IMR-90 (cell line): ENCODE data around the gene CADM2. TPM values are rescaled to one million over a fixed set of nuclear protein-coding genes. Genes with fewer than 3 reads are reported as not detected.

Experiments
- ATAC-seq: fragments of 200-7000 bp; cut with Tn5 transposase; 2 replicates; pipeline ENCODE4 v1.9.1; 2020; ENCODE audit warnings: low read depth, mild to moderate bottlenecking, moderate library complexity
- BruUV-seq: library from RNA; stranded (reverse); fragments of 400-500 nt; replicated peaks from 2 replicates; lab custom pipeline; 2021; lab: Mats Ljungman, UMichigan
- CTCF ChIA-PET: fragments of 300-600 bp; formaldehyde crosslinking; extraction: SDS; loops from one replicate; lab custom pipeline; 2021; ENCODE audit warnings: antibody characterized with exemption; lab: Yijun Ruan, JAX
- POLR2A ChIA-PET: fragments of 300-600 bp; sonication (Branson Sonifier 250); formaldehyde crosslinking; loops from one replicate; lab custom pipeline; 2022; ENCODE audit warnings: antibody characterized with exemption; ENCODE audit not compliant: unreplicated experiment; lab: Charles Lee
- DNase-seq: peaks from one replicate; pipeline ENCODE4 v3.0.0; 2013
- H2AFZ ChIP-seq: replicated peaks from 2 replicates; pipeline ENCODE3; 2013; ENCODE audit warnings: low read length, mild to moderate bottlenecking; ENCODE audit not compliant: poor library complexity
- H2AK5ac ChIP-seq: 2 replicates; pipeline ENCODE4 v1.6.1; 2013; ENCODE audit warnings: low read depth, low read length, inconsistent platforms
- H2AK9ac ChIP-seq: replicated peaks from 2 replicates; pipeline ENCODE3; 2013; ENCODE audit warnings: mild to moderate bottlenecking, low read depth, low read length, moderate library complexity; ENCODE audit not compliant: poor library complexity
- H2BK120ac ChIP-seq: 2 replicates; pipeline ENCODE4 v1.6.1; 2013; ENCODE audit warnings: low read depth, low read length, inconsistent platforms
- H2BK15ac ChIP-seq: 3 replicates; pipeline ENCODE4 v1.6.1; 2013; ENCODE audit warnings: low read depth, low read length, inconsistent platforms
- H2BK20ac ChIP-seq: 2 replicates; pipeline ENCODE4 v1.6.1; 2013; ENCODE audit warnings: low read depth, mild to moderate bottlenecking, inconsistent platforms, low read length, moderate library complexity
- H2BK5ac ChIP-seq: 2 replicates; pipeline ENCODE4 v1.6.1; 2013; ENCODE audit warnings: mild to moderate bottlenecking, low read depth, low read length, inconsistent platforms; ENCODE audit not compliant: poor library complexity, severe bottlenecking
- H3K14ac ChIP-seq: replicated peaks from 2 replicates; pipeline ENCODE4 v1.6.1; 2013; ENCODE audit warnings: low read depth, low read length, inconsistent platforms
- H3K18ac ChIP-seq: 2 replicates; pipeline ENCODE4 v1.6.1; 2013; ENCODE audit warnings: low read depth, low read length, control low read depth
- H3K23ac ChIP-seq: 2 replicates; pipeline ENCODE4 v1.6.1; 2013; ENCODE audit warnings: low read depth, low read length, inconsistent platforms
- H3K27ac ChIP-seq: 2 replicates; pipeline ENCODE4 v1.5.1; 2013; ENCODE audit warnings: mild to moderate bottlenecking, control low read depth, low read length; ENCODE audit not compliant: insufficient read depth
- H3K27me3 ChIP-seq: 2 replicates; pipeline ENCODE4 v1.6.1; 2013; ENCODE audit warnings: low read length; ENCODE audit not compliant: control insufficient read depth, insufficient read depth
- H3K36me3 ChIP-seq: 2 replicates; pipeline ENCODE4 v1.6.1; 2013; ENCODE audit warnings: low read length, mixed read lengths; ENCODE audit not compliant: control insufficient read depth, insufficient read depth
- H3K4ac ChIP-seq: 2 replicates; pipeline ENCODE4 v1.6.1; 2013; ENCODE audit warnings: low read depth, low read length, inconsistent platforms
- H3K4me1 ChIP-seq: 2 replicates; pipeline ENCODE4 v1.6.1; 2013; ENCODE audit warnings: low read length, mixed read lengths; ENCODE audit not compliant: control insufficient read depth, insufficient read depth
- H3K4me2 ChIP-seq: 2 replicates; pipeline ENCODE4 v1.6.1; 2013; ENCODE audit warnings: low read depth, mild to moderate bottlenecking, control low read depth, low read length, moderate library complexity
- H3K4me3 ChIP-seq: 2 replicates; pipeline ENCODE4 v1.5.1; 2013; ENCODE audit warnings: low read depth, mild to moderate bottlenecking, control low read depth, low read length, moderate library complexity; ENCODE audit not compliant: insufficient read depth
- H3K56ac ChIP-seq: 2 replicates; pipeline ENCODE4 v1.6.1; 2013; ENCODE audit warnings: low read length, inconsistent platforms; ENCODE audit not compliant: insufficient read depth; ENCODE audit errors: extremely low read depth
- H3K79me1 ChIP-seq, 2 experiments: 2 replicates each; pipeline ENCODE4 v1.6.1; 2013; ENCODE audit warnings: low read length in 2 of 2, inconsistent platforms in 1 of 2, low read depth in 1 of 2
- H3K9ac ChIP-seq: 2 replicates; pipeline ENCODE4 v1.6.1; 2013; ENCODE audit warnings: low read depth, low read length, control low read depth
- H3K9me1 ChIP-seq: 2 replicates; pipeline ENCODE4 v1.6.1; 2013; ENCODE audit warnings: low read length, inconsistent platforms; ENCODE audit not compliant: insufficient read depth
- H3K9me3 ChIP-seq: 2 replicates; pipeline ENCODE4 v1.6.1; 2013; ENCODE audit warnings: low read length; ENCODE audit not compliant: control insufficient read depth, insufficient read depth
- H4K20me1 ChIP-seq: 2 replicates; pipeline ENCODE4 v1.6.1; 2013; ENCODE audit warnings: low read length, inconsistent platforms; ENCODE audit not compliant: insufficient read depth
- H4K5ac ChIP-seq: 2 replicates; pipeline ENCODE4 v1.6.1; 2013; ENCODE audit warnings: mild to moderate bottlenecking, low read depth, low read length, control low read depth
- H4K8ac ChIP-seq, 2 experiments: 2 replicates each; pipeline ENCODE4 v1.6.1; 2013; ENCODE audit warnings: low read depth in 2 of 2, low read length in 2 of 2, control low read depth in 1 of 2, inconsistent platforms in 1 of 2
- H4K91ac ChIP-seq: 2 replicates; pipeline ENCODE4 v1.6.1; 2013; ENCODE audit warnings: low read depth, low read length, inconsistent platforms; ENCODE audit not compliant: insufficient read depth
- BHLHE40 ChIP-seq: fragments of 150-350 bp; IDR thresholded peaks from 2 replicates; pipeline ENCODE4 v1.6.1; 2016; ENCODE audit warnings: mild to moderate bottlenecking, low read depth, low read length
- CEBPB ChIP-seq: IDR thresholded peaks from 2 replicates; pipeline ENCODE4 v1.6.1; 2012; ENCODE audit warnings: low read depth, low read length, improper control_type of control experiment
- CHD1 ChIP-seq: IDR thresholded peaks from 2 replicates; pipeline ENCODE4 v1.6.1; 2012; ENCODE audit warnings: low read depth, low read length, improper control_type of control experiment
- CTCF ChIP-seq: conservative IDR thresholded peaks from 2 replicates; pipeline ENCODE4 v1.5.1; 2012; ENCODE audit warnings: mild to moderate bottlenecking, low read depth, low read length, improper control_type of control experiment
- FOS ChIP-seq: fragments of 150-350 bp; IDR thresholded peaks from 2 replicates; pipeline ENCODE4 v1.6.1; 2016; ENCODE audit warnings: low read depth, low read length
- MAFK ChIP-seq: IDR thresholded peaks from 2 replicates; pipeline ENCODE4 v1.6.1; 2012; ENCODE audit warnings: low read depth, low read length, improper control_type of control experiment
- MAZ ChIP-seq: IDR thresholded peaks from 2 replicates; pipeline ENCODE4 v1.6.1; 2012; ENCODE audit warnings: low read depth, mild to moderate bottlenecking, low read length, improper control_type of control experiment, moderate library complexity, borderline replicate concordance
- MXI1 ChIP-seq: IDR thresholded peaks from 2 replicates; pipeline ENCODE4 v1.6.1; 2012; ENCODE audit warnings: low read depth, mild to moderate bottlenecking, low read length, moderate library complexity, borderline replicate concordance
- NFE2L2 ChIP-seq: fragments of 150-350 bp; IDR thresholded peaks from 2 replicates; pipeline ENCODE4 v1.6.1; 2016; ENCODE audit warnings: low read depth, mild to moderate bottlenecking, low read length
- POLR2A ChIP-seq: IDR thresholded peaks from 2 replicates; pipeline ENCODE4 v1.6.1; 2012; ENCODE audit warnings: mild to moderate bottlenecking, low read depth, low read length
- RAD21 ChIP-seq: IDR thresholded peaks from 2 replicates; pipeline ENCODE4 v1.6.1; 2012; ENCODE audit warnings: low read length, improper control_type of control experiment
- RCOR1 ChIP-seq: IDR thresholded peaks from 2 replicates; pipeline ENCODE4 v1.6.1; 2012; ENCODE audit warnings: mild to moderate bottlenecking, low read length, improper control_type of control experiment; ENCODE audit not compliant: insufficient replicate concordance
- RFX5 ChIP-seq: IDR thresholded peaks from 2 replicates; pipeline ENCODE4 v1.8.0; 2012; ENCODE audit warnings: low read depth, mild to moderate bottlenecking, low read length, moderate library complexity
- SMC3 ChIP-seq: fragments of 150-350 bp; IDR thresholded peaks from 2 replicates; pipeline ENCODE4 v1.6.1; 2016; ENCODE audit warnings: low read depth, mild to moderate bottlenecking, antibody characterized with exemption, low read length, moderate library complexity
- USF2 ChIP-seq: fragments of 150-350 bp; IDR thresholded peaks from 2 replicates; pipeline ENCODE4 v1.6.1; 2017; ENCODE audit warnings: mild to moderate bottlenecking, antibody characterized with exemption, low read length, low read depth
- WGBS, 2 experiments: methylation state at CpG; one replicate each; pipeline versions ENCODE4 v1.1.5 to v1.1.7; 2013; ENCODE audit warnings: missing lambda C conversion rate in 2 of 2; ENCODE audit not compliant: insufficient read length in 1 of 2; ENCODE audit errors: extremely low coverage in 2 of 2; 5-methylcytosine and 5-hydroxymethylcytosine counted together
- dilution Hi-C: fragments of 300-500 bp; cut with HindIII; formaldehyde crosslinking; loops from one replicate; pipeline ENCODE4 v1.14.3; 2018; ENCODE audit warnings: low sequenced_read_pairs; ENCODE audit not compliant: unreplicated experiment
- in situ Hi-C: fragments of 300-500 bp; cut with MboI; formaldehyde crosslinking; loops from 3 replicates; pipeline ENCODE4 v1.14.3; 2019; ENCODE audit warnings: low sequenced_read_pairs, inconsistent platforms, mixed read lengths
- intact Hi-C: fragments of 100-400 bp; cut with micrococcal nuclease; formaldehyde crosslinking; loops from 2 replicates; pipeline ENCODE4 v1.10.0; 2022
- polyA plus RNA-seq, 3 experiments: library from polyadenylated mRNA; depleted of rRNA; stranded (reverse); fragments of >200 nt; gene quantifications; 2 replicates each; pipeline ENCODE4 v1.2.3, GENCODE V29; 2012; ENCODE audit warnings: low replicate concordance in 1 of 3
- total RNA-seq: library from RNA; depleted of rRNA; stranded (reverse); fragments of >200 nt; gene quantifications from 2 replicates; pipeline ENCODE4 v1.2.3, GENCODE V29; 2012
- TF ChIP-seq, protein P1 (sequence below): fragments of 150-350 bp; IDR thresholded peaks from 2 replicates; pipeline ENCODE4 v1.6.1; 2016; ENCODE audit warnings: low read depth, mild to moderate bottlenecking, low read length, moderate library complexity, borderline replicate concordance

CADM2 gene
- total and polyA plus RNA-seq, 2 of the 4 experiments (the other 2 are of a cell fraction), result not detected

- Histone ChIP-seq H3K18ac (no peak overlapping the region), H3K27ac (no peak overlapping the region), H2AK9ac (no peak overlapping the region), H3K4me3 (no peak overlapping the region), H3K9me1 (no peaks in the 10 kb centered on the region; the same call in 1 of the 2 replicates), H3K14ac (no peak overlapping the region), H2BK5ac (no peak overlapping the region), H2BK15ac (no peak overlapping the region), H2AK5ac (no peak overlapping the region), H3K27me3 (no peaks in the 10 kb centered on the region), H3K36me3 (no peaks in the 10 kb centered on the region), H3K23ac (no peak overlapping the region), H4K8ac (no peak overlapping the region), H3K56ac (no peak overlapping the region), H3K4ac (no peak overlapping the region), H3K79me1 (no peaks in the 10 kb centered on the region), H3K9ac (no peak overlapping the region), H2AFZ (no peak overlapping the region), H4K20me1 (no peaks in the 10 kb centered on the region), H2BK20ac (no peak overlapping the region), H3K4me1 (no peaks in the 10 kb centered on the region), H3K9me3 (no peaks in the 10 kb centered on the region), H4K5ac (no peak overlapping the region), H4K91ac (no peak overlapping the region), H3K4me2 (no peak overlapping the region), H2BK120ac (no peak overlapping the region)
- in situ Hi-C loops (no loop called here), dilution Hi-C loops (no loop called here), intact Hi-C loops (no loop called here)
- no peak for ATAC-seq
- POLR2A ChIA-PET, result no interaction called here
- DNase-seq, result no peak
- no TSS peak for BruUV-seq
- no CpG with 5 or more reads among the region's 1 CpG for WGBS, 2 experiments
- TF ChIP-seq, protein P1, sequence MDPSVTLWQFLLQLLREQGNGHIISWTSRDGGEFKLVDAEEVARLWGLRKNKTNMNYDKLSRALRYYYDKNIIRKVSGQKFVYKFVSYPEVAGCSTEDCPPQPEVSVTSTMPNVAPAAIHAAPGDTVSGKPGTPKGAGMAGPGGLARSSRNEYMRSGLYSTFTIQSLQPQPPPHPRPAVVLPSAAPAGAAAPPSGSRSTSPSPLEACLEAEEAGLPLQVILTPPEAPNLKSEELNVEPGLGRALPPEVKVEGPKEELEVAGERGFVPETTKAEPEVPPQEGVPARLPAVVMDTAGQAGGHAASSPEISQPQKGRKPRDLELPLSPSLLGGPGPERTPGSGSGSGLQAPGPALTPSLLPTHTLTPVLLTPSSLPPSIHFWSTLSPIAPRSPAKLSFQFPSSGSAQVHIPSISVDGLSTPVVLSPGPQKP, result no peak
- TF ChIP-seq NFE2L2 (no peak), BHLHE40 (no peak), CEBPB (no peak), CTCF (no peak), MAFK (no peak), RCOR1 (no peak), FOS (no peak), RAD21 (no peak), SMC3 (no peak), POLR2A (no peak), RFX5 (no peak), MAZ (no peak), USF2 (no peak), MXI1 (no peak), CHD1 (no peak)
- CTCF ChIA-PET, result no interaction called here
These were observed 580.4 kb downstream of the CADM2 start for GRCh38 chr3:85539232-85539631.
